AG09319 (cell line): Measurements from ENCODE around the gene BLTP2.
A peak's percentile ranks its signal among the peaks of the same experiment; 100 is the strongest.

ENCODE experiments used
- DNase-seq: peaks from one replicate; pipeline ENCODE4 v3.0.0-alpha.2; 2010; ENCODE audit warnings: low read depth; ENCODE audit errors: extremely low read depth
- CTCF ChIP-seq: IDR thresholded peaks from 2 replicates; pipeline ENCODE4 v1.5.1; 2011; ENCODE audit warnings: low read depth, mild to moderate bottlenecking, inconsistent platforms, low read length, moderate library complexity

The BLTP2 gene

GRCh38 chr17:28646039-28646754 lies 1.2 kb upstream of the BLTP2 start:
- no peak for TF ChIP-seq CTCF
- no peak for DNase-seq

- DNase-seq: no peak
- no peak for TF ChIP-seq CTCF
Observed at GRCh38 chr17:28645576-28645939, 600 bp upstream of the BLTP2 start.

GRCh38 chr17:28643983-28644786 lies 773 bp downstream of the BLTP2 start:
- peak; percentile 33 for TF ChIP-seq CTCF
- no peak for DNase-seq

GRCh38 chr17:28641579-28641978 lies 3.4 kb downstream of the BLTP2 start:
- no peak for TF ChIP-seq CTCF

GRCh38 chr17:28635506-28635905 lies 9.5 kb downstream of the BLTP2 start:
- TF ChIP-seq CTCF: no peak
- DNase-seq: no peak

More at GRCh38 chr17:28641579-28641978, 3.4 kb downstream of the BLTP2 start:
- no peak for DNase-seq

GRCh38 chr17:28634206-28634865 lies 10.6 kb downstream of the BLTP2 start:
- DNase-seq: no peak
- no peak for TF ChIP-seq CTCF

GRCh38 chr17:28626818-28627217 lies 18.1 kb downstream of the BLTP2 start:
- TF ChIP-seq CTCF: no peak
- DNase-seq: no peak
